ENCODE measurements around the gene POLR2I. TPM values are rescaled to one million over a fixed set of nuclear protein-coding genes. Genes with fewer than 3 reads are reported as not detected.

Gene POLR2I
- total and polyA plus RNA-seq, 9 of the 15 experiments (the other 6 are each of a cell fraction or from before 2014, with no cell fraction given) = 28.0 to 283 (median 123) TPM

- TF ChIP-seq, protein P1, sequence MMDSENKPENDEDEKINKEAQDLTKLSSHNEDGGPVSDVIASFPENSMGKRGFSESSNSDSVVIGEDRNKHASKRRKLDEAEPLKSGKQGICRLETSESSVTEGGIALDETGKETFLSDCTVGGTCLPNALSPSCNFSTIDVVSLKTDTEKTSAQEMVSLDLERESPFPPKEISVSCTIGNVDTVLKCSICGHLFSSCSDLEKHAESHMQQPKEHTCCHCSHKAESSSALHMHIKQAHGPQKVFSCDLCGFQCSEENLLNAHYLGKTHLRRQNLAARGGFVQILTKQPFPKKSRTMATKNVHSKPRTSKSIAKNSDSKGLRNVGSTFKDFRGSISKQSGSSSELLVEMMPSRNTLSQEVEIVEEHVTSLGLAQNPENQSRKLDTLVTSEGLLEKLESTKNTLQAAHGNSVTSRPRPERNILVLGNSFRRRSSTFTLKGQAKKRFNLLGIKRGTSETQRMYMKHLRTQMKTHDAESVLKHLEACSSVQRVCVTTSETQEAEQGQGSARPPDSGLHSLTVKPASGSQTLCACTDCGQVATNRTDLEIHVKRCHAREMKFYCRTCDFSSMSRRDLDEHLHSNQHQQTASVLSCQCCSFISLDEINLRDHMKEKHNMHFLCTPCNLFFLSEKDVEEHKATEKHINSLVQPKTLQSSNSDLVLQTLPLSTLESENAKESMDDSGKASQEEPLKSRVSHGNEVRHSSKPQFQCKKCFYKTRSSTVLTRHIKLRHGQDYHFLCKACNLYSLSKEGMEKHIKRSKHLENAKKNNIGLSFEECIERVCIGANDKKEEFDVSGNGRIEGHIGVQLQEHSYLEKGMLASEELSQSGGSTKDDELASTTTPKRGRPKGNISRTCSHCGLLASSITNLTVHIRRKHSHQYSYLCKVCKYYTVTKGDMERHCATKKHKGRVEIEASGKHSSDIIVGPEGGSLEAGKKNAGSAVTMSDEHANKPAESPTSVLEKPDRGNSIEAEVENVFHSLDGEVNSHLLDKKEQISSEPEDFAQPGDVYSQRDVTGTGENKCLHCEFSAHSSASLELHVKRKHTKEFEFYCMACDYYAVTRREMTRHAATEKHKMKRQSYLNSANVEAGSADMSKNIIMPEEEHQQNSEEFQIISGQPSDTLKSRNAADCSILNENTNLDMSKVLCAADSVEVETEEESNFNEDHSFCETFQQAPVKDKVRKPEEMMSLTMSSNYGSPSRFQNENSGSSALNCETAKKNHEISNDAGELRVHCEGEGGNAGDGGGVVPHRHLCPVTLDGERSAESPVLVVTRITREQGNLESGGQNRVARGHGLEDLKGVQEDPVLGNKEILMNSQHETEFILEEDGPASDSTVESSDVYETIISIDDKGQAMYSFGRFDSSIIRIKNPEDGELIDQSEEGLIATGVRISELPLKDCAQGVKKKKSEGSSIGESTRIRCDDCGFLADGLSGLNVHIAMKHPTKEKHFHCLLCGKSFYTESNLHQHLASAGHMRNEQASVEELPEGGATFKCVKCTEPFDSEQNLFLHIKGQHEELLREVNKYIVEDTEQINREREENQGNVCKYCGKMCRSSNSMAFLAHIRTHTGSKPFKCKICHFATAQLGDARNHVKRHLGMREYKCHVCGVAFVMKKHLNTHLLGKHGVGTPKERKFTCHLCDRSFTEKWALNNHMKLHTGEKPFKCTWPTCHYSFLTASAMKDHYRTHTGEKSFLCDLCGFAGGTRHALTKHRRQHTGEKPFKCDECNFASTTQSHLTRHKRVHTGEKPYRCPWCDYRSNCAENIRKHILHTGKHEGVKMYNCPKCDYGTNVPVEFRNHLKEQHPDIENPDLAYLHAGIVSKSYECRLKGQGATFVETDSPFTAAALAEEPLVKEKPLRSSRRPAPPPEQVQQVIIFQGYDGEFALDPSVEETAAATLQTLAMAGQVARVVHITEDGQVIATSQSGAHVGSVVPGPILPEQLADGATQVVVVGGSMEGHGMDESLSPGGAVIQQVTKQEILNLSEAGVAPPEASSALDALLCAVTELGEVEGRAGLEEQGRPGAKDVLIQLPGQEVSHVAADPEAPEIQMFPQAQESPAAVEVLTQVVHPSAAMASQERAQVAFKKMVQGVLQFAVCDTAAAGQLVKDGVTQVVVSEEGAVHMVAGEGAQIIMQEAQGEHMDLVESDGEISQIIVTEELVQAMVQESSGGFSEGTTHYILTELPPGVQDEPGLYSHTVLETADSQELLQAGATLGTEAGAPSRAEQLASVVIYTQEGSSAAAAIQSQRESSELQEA (IDR thresholded peaks at IDR 0.05; ENCODE audit: low read depth) = no peak; the same call in 1 of the 2 replicates
- TF ChIP-seq RBM14 (IDR thresholded peaks at IDR 0.05; ENCODE audit: borderline replicate concordance, insufficient read depth, low read depth, low read length) = no peak
- TF ChIP-seq MEF2D (tag; conservative IDR thresholded peaks at IDR 0.05; ENCODE audit: low read depth) = no peak
- TF ChIP-seq CBX1 (IDR thresholded peaks at IDR 0.05; ENCODE audit: low read depth) = no peak
- no peak for TF ChIP-seq NCOA1 (IDR thresholded peaks at IDR 0.05; ENCODE audit: low read depth)
- TF ChIP-seq, protein P2, sequence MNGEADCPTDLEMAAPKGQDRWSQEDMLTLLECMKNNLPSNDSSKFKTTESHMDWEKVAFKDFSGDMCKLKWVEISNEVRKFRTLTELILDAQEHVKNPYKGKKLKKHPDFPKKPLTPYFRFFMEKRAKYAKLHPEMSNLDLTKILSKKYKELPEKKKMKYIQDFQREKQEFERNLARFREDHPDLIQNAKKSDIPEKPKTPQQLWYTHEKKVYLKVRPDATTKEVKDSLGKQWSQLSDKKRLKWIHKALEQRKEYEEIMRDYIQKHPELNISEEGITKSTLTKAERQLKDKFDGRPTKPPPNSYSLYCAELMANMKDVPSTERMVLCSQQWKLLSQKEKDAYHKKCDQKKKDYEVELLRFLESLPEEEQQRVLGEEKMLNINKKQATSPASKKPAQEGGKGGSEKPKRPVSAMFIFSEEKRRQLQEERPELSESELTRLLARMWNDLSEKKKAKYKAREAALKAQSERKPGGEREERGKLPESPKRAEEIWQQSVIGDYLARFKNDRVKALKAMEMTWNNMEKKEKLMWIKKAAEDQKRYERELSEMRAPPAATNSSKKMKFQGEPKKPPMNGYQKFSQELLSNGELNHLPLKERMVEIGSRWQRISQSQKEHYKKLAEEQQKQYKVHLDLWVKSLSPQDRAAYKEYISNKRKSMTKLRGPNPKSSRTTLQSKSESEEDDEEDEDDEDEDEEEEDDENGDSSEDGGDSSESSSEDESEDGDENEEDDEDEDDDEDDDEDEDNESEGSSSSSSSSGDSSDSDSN (IDR thresholded peaks at IDR 0.05; ENCODE audit: borderline replicate concordance in 1 of 2, low read depth in 2 of 2, low read length in 2 of 2) = peak; percentile 4 to 14; a peak in 1 of 4 replicates
- no peak for TF ChIP-seq ATF7 (IDR thresholded peaks at IDR 0.05)
- no peak for TF ChIP-seq BRD9 (IDR thresholded peaks at IDR 0.05; ENCODE audit: low read depth, partially characterized antibody)
- TF ChIP-seq CEBPG (CRISPR knock-in tag; IDR thresholded peaks at IDR 0.05) = no peak
- TF ChIP-seq CEBPG (tag; conservative IDR thresholded peaks at IDR 0.05 in 1 of 2, IDR thresholded peaks at IDR 0.05 in 1 of 2) = no peak
- TF ChIP-seq HNRNPL (IDR thresholded peaks at IDR 0.05; ENCODE audit: low read depth, low read length) = no peak
- TF ChIP-seq NEUROD1 (IDR thresholded peaks at IDR 0.05; ENCODE audit: borderline replicate concordance, low read depth, low read length, partially characterized antibody) = no peak
- TF ChIP-seq TAF15 (IDR thresholded peaks at IDR 0.05; ENCODE audit: low read depth, low read length) = no peak
- TF ChIP-seq POLR2G (IDR thresholded peaks at IDR 0.05; ENCODE audit: low read depth, low read length) = no peak
- no peak for TF ChIP-seq ZNF174 (CRISPR knock-in tag; IDR thresholded peaks at IDR 0.05)
- TF ChIP-seq ZNF79 (CRISPR knock-in tag; IDR thresholded peaks at IDR 0.05; ENCODE audit: low read depth) = no peak
- TF ChIP-seq CBFB (CRISPR knock-in tag; IDR thresholded peaks at IDR 0.05) = no peak
Measured at GRCh38 chr19:36140304-36141038, 25.8 kb upstream of the POLR2I start (continued).

All from K562 (cell line).